Islet of Langerhans (tissue), 1 donor: Measurements from ENCODE around the gene ACLY.
"Not testable (repeated sequence)": the region's sequence is repeated elsewhere in the genome, so short reads cannot be mapped to it uniquely, and the experiment has no call there.

ENCODE experiments used
- FAIRE-seq: peaks from one replicate; lab custom pipeline; 2011; peaks lifted over from hg19 to GRCh38; lab: Jason Lieb, UNC

Gene ACLY

DNA sequence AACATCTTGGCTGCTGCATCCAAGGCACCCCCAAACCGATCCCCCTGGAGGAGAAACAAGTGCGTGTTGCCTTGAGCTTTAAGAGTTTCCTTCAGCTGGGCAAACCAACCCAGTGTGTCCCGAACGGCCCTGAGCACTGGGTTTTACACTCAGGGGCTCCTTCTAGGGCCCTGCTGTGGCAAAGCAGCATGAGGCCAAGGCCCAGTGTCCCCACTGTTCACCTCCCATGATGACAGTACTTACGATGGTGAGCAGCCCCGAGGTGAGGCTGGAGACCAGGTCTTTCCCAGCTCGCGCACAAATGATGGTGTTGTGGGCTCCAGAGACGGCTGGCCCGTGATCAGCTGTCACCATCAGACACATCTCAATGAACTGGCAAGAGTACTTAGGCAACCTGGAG, 47.0 kb downstream of the ACLY start:
- no peak for FAIRE-seq

DNA sequence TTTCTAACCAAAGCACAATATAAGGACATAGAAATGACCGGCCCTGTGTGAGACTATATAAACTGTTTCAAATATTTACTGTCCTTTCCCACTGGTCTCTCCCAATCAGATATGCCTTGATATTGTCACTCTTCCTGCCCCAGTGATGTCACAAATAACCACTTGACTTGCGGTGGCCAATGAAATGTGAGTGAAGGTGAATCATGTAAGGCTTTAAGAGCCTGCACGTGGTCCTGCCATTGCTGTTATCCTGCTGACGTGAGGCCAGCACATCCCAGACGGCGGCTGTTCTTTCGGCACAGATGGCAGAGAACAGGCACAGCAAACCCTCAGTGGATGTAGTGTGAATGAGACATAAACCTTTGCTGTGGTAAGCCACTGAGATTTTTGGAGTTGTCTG, 48.1 kb downstream of the ACLY start:
- FAIRE-seq: no peak

DNA sequence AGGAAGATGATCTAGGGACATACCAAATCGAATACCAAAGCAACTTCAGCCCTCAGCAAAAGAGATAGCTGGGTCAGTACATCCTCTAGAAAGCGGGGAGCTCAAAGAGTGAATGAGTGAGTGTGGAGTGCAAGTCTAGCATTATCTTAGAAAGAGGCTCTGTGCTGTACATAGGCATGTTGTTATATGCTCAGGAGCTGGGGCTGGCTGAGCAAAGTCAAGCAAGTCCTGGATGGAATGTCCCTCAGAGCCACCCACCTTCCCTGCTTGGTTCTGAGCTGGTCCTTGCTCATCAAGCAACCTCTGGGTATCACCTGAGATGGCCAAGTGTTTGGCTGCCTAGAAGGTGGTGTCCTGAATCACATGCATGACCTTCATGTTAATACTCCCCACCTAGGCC, 48.7 kb downstream of the ACLY start:
- FAIRE-seq: no peak

DNA sequence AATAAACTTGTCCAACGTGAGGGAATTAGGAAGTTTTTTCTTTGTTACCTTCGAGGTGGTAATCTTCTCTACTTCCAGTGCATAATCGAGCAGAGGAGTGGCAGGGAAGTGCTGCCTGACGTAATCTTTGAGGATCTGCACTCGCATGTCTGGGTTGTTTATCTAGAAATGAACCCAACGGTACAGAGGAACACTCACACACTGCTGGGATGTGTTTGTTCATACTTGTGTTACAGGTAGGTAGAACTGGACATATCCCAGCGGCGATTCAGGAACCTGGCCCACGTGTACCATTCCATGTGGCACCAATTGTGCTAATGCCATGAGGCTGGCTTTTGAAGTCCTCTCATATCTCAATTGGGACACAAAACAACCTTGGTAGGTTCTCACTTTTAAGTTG, 49.3 kb downstream of the ACLY start:
- no peak for FAIRE-seq

DNA sequence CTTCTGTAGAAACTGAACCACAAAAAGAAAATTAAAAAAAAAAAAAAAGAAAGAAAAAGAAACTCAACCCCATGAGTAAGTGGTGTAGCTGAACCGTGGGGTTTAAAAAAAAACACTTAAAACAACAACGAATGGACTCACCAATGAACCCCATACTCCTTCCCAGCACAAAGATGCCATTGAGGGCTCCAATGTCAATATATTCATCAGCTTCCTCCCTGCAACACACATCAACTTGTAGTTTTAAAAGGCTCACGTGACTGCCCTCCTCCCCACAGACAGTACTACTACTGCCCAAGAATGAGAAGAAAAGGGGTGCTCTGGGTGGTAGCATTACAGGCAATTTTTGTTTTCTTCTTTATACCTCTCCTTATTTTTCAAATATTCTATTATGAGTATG, 50.2 kb downstream of the ACLY start:
- no peak for FAIRE-seq

DNA sequence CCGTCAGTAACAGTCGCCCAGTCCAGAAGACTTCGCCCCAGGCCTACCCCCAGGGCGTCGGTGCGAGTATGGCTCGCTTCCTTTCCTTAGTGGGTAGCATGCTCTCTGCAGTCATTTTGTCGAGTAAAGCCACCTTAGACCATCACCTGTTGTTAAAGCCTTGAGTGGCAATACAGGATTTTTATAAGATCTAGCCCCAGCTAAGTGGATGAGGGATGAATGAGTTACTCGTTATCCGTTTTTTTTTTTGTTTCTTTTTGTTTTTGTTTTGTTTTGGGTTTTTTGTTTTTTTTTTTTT, 53.2 kb downstream of the ACLY start:
- FAIRE-seq: no peak

DNA sequence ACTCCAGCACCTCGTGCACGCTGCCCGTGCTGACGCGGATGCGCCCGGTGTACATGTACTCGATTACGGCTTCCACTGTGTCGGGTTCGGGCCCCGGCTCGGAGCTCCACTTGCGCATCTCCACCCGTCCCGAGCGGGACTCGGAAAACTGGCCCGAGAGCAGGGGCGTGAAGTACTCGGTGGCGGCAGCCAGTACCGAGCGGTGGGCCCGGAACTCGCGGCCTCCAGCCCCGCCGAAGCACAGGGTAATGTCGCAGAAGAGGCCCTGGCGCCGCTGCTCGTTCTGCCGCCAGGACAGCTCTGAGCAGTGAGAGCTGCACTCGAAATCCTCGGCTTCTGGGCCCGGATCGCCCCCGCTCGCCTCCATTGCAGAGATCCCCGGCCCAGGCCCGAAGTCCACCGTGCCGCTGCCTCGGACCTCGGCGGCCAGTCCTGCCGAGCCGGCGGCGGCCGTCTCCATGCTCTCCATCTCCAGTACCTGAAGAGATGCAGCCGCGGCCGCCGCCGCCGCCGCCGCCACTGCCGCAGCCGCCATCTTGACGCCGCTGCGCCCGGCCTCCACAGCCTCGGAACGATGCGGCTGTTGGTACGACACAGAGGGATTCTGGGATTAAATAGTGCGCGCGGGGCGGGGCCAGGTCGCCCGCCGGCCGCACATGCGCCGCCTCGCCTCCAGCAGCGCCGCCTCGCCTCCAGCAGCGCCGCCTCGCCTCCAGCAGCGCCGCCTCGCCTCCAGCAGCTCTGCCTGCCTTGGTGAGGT, 53.7 kb downstream of the ACLY start, which contains the start of gene KLHL11:
KLHL11 (minus strand) TSS at position 588 of the 760 bp plus-strand sequence; CDS start at position 535, 53 bp downstream.
- FAIRE-seq: no peak

DNA sequence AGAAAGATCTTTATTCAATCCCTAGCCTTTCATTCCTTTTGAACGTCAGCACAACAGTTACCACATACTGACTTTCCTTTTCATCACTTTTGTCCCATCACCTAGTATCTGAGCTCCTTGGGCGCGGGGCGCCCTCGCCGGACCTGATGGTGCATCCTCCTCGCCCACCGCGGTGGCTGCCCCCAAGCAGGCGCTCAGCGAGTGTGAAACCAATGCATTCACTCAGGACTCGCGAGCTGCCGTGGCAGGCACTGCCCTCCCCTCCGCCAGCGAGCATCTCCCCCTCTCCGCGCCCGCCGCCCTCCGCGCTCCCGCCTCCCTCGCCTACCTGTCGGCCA, 54.3 kb downstream of the ACLY start:
- no peak for FAIRE-seq

DNA sequence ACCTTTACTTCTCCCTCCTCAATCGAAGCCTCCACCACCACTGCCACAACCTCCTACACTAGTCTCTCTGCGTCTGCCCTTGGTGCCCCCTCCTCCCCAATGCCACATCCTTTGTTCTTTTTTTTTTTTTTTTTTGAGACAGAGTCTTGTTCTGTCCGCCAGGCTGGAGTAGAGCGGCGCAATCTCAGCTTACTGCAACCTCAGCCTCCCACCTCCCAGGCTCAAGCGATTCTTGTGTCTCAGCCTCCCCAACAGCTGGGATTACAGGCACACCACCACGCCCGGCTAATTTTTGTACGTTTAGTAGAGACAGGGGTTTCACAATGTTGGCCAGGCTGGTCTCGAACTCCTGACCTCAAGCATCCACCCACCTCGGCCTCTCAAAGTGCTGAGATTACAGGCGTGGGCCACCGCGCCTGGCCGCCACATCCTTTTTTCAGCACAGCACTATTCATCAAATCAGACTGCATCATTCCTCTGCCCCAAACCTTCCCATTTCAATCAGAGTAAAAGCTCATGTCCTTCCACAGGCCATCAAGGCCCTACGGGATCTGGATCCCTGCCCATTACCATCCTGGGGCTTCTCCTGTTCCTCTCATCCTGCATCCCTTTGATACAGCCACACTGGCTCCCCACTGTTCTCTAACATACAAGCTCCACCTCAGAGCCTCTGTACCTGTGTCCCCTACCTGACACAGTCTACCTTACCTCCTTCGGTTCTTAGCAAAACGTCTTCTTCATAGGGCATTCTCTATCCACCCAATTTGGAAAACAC, 55.5 kb downstream of the ACLY start:
- FAIRE-seq: no peak

DNA sequence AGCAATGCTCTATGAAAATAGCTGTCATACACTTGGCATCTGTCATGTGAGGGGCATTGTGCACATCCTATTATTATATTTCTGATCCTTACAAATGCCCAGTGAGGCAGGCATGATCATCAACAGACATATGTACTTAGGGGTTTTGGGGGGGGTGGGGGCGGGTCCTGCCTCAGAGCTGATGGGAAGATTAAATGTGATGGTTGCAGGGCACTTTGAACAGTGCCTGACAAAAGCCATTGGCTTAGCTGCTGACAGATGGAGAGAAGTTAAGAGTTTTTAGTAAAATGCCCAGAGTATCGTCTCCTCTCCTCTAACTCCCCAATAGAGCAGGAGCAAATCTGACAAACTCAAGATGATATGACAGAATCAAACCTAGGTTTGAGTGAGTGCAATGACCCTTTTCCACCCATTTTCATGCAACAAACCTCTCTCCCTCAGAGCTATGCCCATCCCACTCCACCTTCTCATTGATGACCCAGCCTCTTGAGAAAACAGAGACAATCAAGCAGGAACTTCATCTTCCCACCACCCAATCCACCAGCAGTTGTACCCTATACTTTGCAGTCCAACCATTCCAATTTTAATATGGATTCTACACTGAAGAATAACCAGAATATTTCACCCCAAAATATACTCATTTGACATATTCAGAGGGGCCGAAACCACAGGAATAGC, 58.4 kb downstream of the ACLY start:
- FAIRE-seq: no peak

DNA sequence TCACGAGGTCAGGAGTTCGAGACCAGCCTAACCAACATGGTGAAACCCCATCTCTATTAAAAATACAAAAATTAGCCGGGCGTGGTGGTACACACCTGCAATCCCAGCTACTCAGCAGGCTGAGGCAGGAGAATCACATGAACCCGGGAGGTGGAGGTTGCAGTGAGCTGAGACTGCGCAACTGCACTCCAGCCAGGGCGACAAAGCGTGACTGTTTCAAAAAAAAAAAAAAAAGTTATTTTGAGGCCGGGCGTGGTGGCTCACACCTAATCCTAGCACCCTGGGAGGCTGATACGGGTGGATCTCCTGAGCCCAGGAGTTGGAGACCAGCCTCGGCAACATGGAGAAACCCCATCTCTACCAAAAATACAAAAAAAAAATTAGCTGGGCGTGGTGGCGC, 67.4 kb downstream of the ACLY start:
- FAIRE-seq: not testable (repeated sequence)

DNA sequence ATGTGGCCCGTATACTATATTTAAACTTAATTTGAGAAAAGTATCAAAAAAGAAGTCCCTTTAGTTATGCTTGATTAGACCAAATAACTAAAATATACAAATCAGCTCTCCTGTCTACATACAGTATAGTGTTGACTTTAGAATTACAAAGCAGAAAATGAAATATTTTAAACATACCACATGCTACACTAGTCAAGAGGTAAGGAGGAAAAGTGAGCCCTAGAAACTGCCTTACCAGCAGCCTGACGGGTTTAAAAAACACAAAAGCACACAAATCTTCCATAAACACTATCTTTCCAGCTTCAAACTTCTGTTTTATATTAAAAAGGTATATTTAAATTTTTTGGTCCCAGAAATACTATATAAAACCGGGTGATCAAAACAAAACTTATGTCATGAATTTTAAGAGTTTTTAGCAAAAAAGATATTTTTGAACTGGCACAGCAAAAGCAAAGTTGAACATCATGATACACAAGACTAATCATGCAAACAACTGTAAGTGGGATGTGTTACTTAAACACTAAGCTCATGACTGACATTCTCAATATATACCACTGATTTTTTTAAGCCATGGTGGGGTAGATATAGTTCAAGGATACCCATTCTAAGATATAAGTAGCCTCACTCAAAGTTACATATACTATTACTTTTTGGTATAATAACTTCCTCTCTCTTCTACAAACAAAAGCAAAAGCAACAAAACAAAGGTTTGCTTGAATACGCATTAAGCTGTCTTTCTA, 69.3 kb downstream of the ACLY start:
- FAIRE-seq: no peak

DNA sequence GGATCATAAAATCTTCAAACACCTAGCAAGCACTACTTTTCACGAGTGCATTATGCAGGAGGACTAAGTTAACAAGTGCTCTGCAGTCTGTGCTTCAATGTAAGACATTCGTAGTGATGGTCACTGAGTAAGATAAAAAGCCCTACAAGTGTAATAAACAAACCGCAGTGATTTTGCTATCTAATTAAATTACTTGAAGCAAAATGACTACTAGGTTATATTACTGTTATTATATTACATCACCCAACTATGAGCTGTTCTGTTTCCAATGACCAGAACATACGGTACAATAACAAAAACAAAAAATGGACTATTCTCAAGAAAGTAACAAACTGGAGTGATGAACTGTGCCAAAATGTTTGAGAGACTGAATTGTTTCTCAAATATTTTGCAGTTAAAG, 70.0 kb downstream of the ACLY start:
- FAIRE-seq: no peak

DNA sequence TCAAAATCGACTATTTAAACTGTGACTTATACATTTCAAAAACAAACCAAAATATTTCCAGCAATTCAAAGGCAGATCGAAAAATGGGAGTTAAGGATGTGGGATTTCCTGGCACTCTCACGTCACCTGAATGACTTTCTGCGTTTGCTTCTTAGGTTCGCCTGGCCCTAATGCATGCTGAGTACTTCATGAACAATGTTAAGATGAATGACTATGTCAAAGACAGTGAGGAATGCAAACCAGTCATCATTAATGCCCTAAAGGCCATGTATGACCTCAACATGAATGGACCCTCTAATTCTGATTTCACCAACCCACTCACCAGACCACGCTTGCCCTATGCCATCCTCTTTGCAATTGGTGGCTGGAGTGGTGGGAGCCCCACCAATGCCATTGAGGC, 73.8 kb downstream of the ACLY start:
- no peak for FAIRE-seq

DNA sequence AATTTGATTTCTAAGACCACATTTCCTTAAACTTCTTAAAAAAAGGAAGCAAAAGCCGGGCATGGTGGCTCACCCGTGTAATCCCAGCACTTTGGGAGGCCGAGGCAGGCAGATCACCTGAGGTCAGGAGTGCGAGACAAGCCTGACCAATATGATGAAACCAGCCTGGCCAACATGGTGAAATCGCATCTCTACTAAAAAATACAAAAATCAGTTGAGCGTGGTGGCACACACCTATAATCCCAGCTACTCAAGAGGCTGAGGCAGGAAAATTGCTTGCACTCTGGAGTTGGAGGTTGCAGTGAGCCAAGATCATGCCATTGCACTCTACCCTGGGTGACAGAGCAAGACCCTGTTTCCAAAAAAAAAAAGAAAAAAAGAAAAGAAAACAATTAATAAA, 78.0 kb downstream of the ACLY start:
- FAIRE-seq: not testable (repeated sequence)

DNA sequence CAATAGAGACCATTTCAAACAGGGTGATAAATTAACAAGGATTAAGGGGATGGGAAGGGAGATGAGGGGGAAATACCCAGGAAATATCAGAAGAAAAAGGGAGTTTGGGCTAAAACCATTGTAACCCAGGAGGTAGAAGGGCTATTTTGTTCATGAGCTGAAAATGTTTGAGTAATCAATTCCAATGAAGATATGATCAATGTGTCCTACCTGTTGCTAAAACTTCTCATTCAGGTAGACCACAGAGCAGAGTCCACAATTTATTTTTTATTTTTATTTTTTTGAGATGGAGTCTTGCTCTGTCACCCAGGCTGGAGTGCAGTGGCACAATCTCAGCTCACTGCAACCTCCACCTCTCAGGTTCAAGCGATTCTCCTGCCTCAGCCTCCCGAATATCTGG, 79.3 kb downstream of the ACLY start:
- not testable (repeated sequence) for FAIRE-seq

DNA sequence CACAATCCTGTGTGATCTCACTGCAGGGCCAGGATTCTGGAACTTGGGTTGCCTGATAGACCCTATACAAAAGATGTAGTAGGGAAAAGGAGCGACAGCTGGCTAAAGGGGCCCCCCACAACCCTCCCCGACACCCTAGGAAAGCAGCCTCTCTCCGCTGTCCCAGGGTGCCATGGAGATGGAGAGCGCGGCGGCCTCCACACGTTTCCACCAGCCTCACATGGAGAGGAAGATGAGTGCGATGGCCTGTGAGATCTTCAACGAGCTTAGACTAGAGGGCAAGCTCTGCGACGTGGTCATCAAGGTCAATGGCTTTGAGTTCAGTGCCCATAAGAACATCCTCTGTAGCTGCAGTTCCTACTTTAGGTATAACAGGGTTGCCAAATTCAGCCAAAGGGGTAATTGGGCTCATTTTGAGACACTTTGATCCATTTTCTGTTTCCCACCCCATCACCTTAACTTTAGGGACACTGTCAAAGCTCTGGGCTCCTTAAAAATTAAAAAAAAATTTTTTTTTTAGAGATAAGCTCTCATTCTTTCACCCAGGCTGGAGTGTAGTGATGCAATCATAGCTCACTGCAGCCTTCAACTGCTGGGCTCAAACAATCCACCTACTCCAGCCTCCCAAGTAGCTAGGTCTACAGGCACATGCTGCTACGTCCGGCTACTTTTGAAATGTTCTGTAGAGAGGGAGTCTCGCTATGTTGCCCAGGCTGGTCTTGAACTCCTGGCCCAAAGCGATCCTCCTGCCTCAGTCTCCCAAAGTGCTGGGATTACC, 80.8 kb downstream of the ACLY start, which contains the start of gene KLHL10:
KLHL10 (plus strand) TSS at position 65 of the 778 bp plus-strand sequence; CDS start at position 173, 108 bp downstream.
- FAIRE-seq: no peak

DNA sequence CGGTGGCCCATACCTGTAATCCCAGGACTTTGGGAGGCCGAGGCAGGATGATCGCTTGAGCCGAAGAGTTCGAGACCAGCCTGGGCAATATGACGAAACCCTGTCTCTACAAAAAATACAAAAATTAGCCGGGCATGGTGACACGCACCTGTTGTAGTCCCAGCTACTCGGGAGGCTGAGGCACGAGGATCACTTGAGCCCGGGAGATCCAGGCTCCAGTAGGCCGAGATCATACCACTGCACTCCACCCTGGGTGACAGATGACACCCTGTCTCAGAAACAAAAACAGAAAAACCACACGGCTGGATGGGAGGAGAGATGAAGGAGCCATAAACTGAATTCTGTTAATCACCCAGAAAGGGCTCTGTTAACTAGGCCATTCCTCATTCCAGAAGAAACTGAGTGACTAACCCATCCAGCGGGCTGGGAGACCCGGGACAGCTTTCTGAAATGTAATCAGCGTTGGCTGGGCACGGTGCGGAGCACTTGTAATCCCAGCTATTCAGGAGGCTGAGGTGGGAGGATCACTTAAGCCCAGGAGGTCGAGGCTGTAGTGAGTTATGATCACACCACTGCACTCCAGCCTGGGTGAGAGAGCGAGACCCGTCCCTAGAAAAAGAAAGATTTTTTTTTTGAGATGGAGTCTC, 82.1 kb downstream of the ACLY start:
- no peak for FAIRE-seq

DNA sequence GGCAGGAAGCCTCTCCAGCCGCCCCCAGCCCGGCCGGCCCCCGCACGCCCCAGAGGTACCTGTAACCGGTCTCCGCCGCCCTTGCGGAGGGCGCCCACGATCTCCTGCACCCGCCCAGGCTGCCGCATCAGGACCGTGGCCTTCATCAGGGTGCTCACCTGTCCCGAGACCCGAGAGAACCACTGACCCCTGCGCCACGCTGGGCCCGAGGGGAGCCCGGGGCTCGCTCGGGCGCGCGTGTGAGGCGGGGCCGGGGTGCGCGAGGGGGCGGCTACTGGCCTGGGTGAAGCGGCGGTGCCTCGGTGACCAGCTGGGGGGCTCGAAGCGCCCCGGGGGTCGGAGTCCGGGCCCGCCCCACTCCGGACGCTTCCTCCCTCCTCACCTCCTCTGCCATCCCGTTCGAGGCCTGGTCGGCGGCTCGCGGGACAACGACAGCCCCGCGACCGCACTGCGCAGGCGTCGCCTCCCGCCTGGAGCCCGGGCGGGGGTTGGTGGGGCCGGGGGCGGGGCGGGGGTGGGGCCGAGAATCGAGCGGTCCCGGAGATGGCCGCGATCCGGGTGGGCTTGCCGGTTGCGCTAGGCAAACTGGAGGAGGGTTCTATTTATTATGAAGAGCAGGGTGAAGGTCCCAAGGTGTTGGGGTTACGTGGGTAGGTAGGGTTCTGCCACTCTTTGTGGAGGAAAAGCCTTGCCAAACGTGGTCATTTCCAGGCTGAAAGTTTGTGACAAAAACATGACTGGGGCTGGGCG, 82.8 kb downstream of the ACLY start, which contains the start of gene NT5C3B:
NT5C3B (minus strand) TSS at position 433 of the 750 bp plus-strand sequence; CDS start at position 394, 39 bp downstream.
- FAIRE-seq: no peak

DNA sequence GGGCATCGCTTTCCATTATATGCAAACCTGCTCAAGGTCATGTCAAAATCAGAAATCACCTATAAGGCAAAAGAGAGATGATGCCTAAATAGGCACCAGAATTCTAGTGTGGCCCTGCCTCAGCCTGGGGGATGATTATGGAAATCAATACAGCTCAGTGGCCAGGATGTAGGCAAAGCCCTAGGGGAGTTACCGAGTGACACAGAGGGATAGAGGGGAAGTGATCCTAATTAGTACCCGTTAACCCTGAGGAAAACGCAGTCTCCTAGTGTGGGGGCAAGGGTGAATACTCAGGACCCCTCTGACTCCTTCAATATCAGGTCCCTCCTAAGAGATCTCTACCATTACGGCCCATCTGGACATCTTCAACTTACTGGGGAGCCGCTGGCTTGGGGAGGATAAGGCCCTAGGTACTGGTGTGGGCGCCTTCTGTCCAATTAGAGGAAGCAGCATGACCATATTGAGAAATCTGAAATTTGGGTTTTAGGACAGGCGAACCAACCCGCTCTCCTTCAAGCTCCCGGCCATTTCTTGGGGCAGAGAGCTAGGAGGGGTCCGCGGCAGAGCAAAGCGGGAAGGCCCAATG, 83.4 kb downstream of the ACLY start:
- FAIRE-seq: no peak
